Motor neuron (in vitro differentiated cells): ENCODE data around the gene ITGB5. TPM values are rescaled to one million over a fixed set of nuclear protein-coding genes. Genes with fewer than 3 reads are reported as not detected.
A peak's percentile ranks its signal among the peaks of the same experiment; 100 is the strongest.

Source experiments
- ATAC-seq, 8 experiments: fragments of 200-7000 bp; cut with Tn5 transposase; replicated peaks in 6 of 8; 2 replicates each; pipeline ENCODE4 v1.8.0; 2021; ENCODE audit warnings: mild to moderate bottlenecking in 8 of 8, moderate library complexity in 8 of 8
- H3K27ac ChIP-seq, 2 donors: fragments of 250-450 bp; sonication (Bioruptor Pico); 2 replicates each; pipeline ENCODE4 v1.9.0; 2021; ENCODE audit warnings: antibody characterized with exemption in 2 of 2, mild to moderate bottlenecking in 2 of 2, moderate library complexity in 1 of 2
- H3K4me1 ChIP-seq, 2 donors: fragments of 250-450 bp; sonication (Bioruptor Pico); replicated peaks in 1 of 2; 2 replicates each; pipeline ENCODE4 v1.6.1; 2021; ENCODE audit warnings: antibody characterized with exemption in 2 of 2, mild to moderate bottlenecking in 2 of 2, moderate library complexity in 1 of 2
- H3K4me3 ChIP-seq, 5 donors: fragments of 250-450 bp; sonication (Bioruptor Pico); 2 replicates each; pipeline ENCODE4 v1.9.0; 2021; ENCODE audit warnings: antibody characterized with exemption in 5 of 5, mild to moderate bottlenecking in 5 of 5, moderate library complexity in 4 of 5
- WGBS, 10 experiments: fragments of 450-650 bp; shearing (Covaris generic); methylation state at CpG; one replicate each; pipeline ENCODE4 v1.0.0; 2022; 5-methylcytosine and 5-hydroxymethylcytosine counted together
- in situ Hi-C, 9 experiments: fragments of 400-800 bp; cut with MboI; loops; one replicate each; pipeline ENCODE4 v1.15.0; 2021; ENCODE audit warnings: low sequenced_read_pairs in 9 of 9, low pct_unique_long_range_greater_than_20kb in 2 of 9; ENCODE audit not compliant: unreplicated experiment in 9 of 9
- total RNA-seq, 8 experiments: library from RNA; unstranded; fragments of 300-600 nt; gene quantifications; 2 replicates each; pipeline versions ENCODE4 v1.2.3 to v1.2.4, GENCODE V29; 2022

The ITGB5 gene
- total RNA-seq, 8 experiments from 2014 or later, result 6.3 to 84.7 (median 14.6) TPM

GRCh38 chr3:124887932-124888298 is 750 bp upstream of the ITGB5 start:
- ATAC-seq, result no peak
- in situ Hi-C loops, result no loop called here
- Histone ChIP-seq H3K4me1 (peaks cover 9 to 10% of the 10 kb centered on the region in 2 donors), H3K27ac (no peak overlapping the region), H3K4me3 (peak overlapping the region in 1 of 5 donors; percentile 59)
- 80 to 100% (median 97%) methylated on average over 1 to 8 of the region's 11 CpGs; no CpG with 5 or more reads in 3 of the 10 experiments for WGBS, 10 experiments

- Histone ChIP-seq H3K4me3 (peak overlapping the region; percentile 36 to 59 (median 46)), H3K27ac (no peak overlapping the region), H3K4me1 (peaks cover 16 to 17% of the 10 kb centered on the region in 2 donors)
- ATAC-seq, result peak; percentile 52 to 72 (median 66)
- in situ Hi-C loops, result no loop called here
- WGBS, 10 experiments, result 0% methylated on average over 1 of the region's 87 CpGs; no CpG with 5 or more reads in 9 of the 10 experiments
Measured at GRCh38 chr3:124886168-124887056, 753 bp downstream of the ITGB5 start.

- Histone ChIP-seq H3K4me3 (peak overlapping the region; percentile 36 to 59 (median 46)), H3K27ac (no peak overlapping the region), H3K4me1 (peaks cover 16 to 17% of the 10 kb centered on the region in 2 donors)
- in situ Hi-C loops, result no loop called here
- WGBS, 10 experiments, result 0 to 80% (median 24%) methylated on average over 1 to 12 of the region's 17 CpGs
- no peak for ATAC-seq
Measured at GRCh38 chr3:124885466-124886167, 1.5 kb downstream of the ITGB5 start.

- Histone ChIP-seq H3K27ac (no peak overlapping the region), H3K4me1 (peaks cover 16 to 17% of the 10 kb centered on the region in 2 donors), H3K4me3 (no peak overlapping the region)
- 75 to 98% (median 81%) methylated on average over 2 to 6 of the region's 7 CpGs; no CpG with 5 or more reads in 3 of the 10 experiments for WGBS, 10 experiments
- in situ Hi-C loops, result no loop called here
- ATAC-seq, result no peak
Measured at GRCh38 chr3:124884474-124885101, 2.6 kb downstream of the ITGB5 start.

- Histone ChIP-seq H3K4me1 (peaks cover 16 to 20% of the 10 kb centered on the region in 2 donors), H3K4me3 (no peak overlapping the region), H3K27ac (no peak overlapping the region)
- WGBS, 10 experiments, result 17 to 100% (median 66%) methylated on average over 1 to 4 of the region's 7 CpGs; no CpG with 5 or more reads in 2 of the 10 experiments
- no peak for ATAC-seq
- in situ Hi-C loops, result no loop called here
Measured at GRCh38 chr3:124883766-124884473, 3.2 kb downstream of the ITGB5 start.

- no peak overlapping the region for H3K4me3 ChIP-seq
- no peak overlapping the region for H3K27ac ChIP-seq
- in situ Hi-C loops, result no loop called here
- no peak for ATAC-seq
- H3K4me1 ChIP-seq, result peaks cover 16 to 20% of the 10 kb centered on the region in 2 donors
- WGBS, 10 experiments, result 5 to 93% (median 42%) methylated on average over 1 to 9 of the region's 13 CpGs
Measured at GRCh38 chr3:124882816-124883747, 4.1 kb downstream of the ITGB5 start.

GRCh38 chr3:124881976-124882697 is 5.0 kb downstream of the ITGB5 start:
- H3K4me1 ChIP-seq, result peaks cover 16 to 20% of the 10 kb centered on the region in 2 donors
- 48 to 93% (median 73%) methylated on average over 1 to 10 of the region's 11 CpGs for WGBS, 10 experiments
- H3K27ac ChIP-seq, result no peak overlapping the region
- H3K4me3 ChIP-seq, result no peak overlapping the region
- in situ Hi-C loops, result no loop called here
- ATAC-seq, result no peak

- peaks cover 16 to 17% of the 10 kb centered on the region in 2 donors for H3K4me1 ChIP-seq
- ATAC-seq, result peak in 3 of 8 experiments; percentile 27 to 56 (median 31)
- in situ Hi-C loops, result no loop called here
- no peak overlapping the region for H3K27ac ChIP-seq
- no peak overlapping the region for H3K4me3 ChIP-seq
Measured at GRCh38 chr3:124879337-124879680, 7.9 kb downstream of the ITGB5 start.

- in situ Hi-C loops, result no loop called here
- peaks cover 14 to 17% of the 10 kb centered on the region in 2 donors for H3K4me1 ChIP-seq
- no peak overlapping the region for H3K27ac ChIP-seq
- 0 to 100% (median 78%) methylated on average over 1 to 6 of the region's 6 CpGs for WGBS, 10 experiments
- H3K4me3 ChIP-seq, result no peak overlapping the region
- ATAC-seq, result peak in 3 of 8 experiments; percentile 38 to 81 (median 71)
Measured at GRCh38 chr3:124878561-124879336, 8.4 kb downstream of the ITGB5 start.

GRCh38 chr3:124877674-124878073 is 9.5 kb downstream of the ITGB5 start:
- in situ Hi-C loops, result no loop called here
- Histone ChIP-seq H3K4me3 (no peak overlapping the region), H3K27ac (no peak overlapping the region), H3K4me1 (peaks cover 6 to 8% of the 10 kb centered on the region in 2 donors)
- 83 to 100% (median 100%) methylated on average over 1 to 3 of the region's 3 CpGs; no CpG with 5 or more reads in 3 of the 10 experiments for WGBS, 10 experiments
- ATAC-seq, result no peak

- in situ Hi-C loops, result no loop called here
- ATAC-seq, result no peak
- peaks cover 0 to 3% of the 10 kb centered on the region in 2 donors for H3K4me1 ChIP-seq
- no peak overlapping the region for H3K4me3 ChIP-seq
- H3K27ac ChIP-seq, result no peak overlapping the region
- WGBS, 10 experiments, result 53 to 80% (median 63%) methylated on average over 1 to 3 of the region's 3 CpGs; no CpG with 5 or more reads in 1 of the 10 experiments
Measured at GRCh38 chr3:124876401-124876878, 10.7 kb downstream of the ITGB5 start.
